Measurements from ENCODE around the gene IL5. TPM values are rescaled to one million over a fixed set of nuclear protein-coding genes. Genes with fewer than 3 reads are reported as not detected.

The IL5 gene
- total and polyA plus RNA-seq, 2 donors (not counting 3 experiments of a cell fraction or from before 2014, with no cell fraction given) = not detected

- peak; percentile 86 for DNase-seq (ENCODE audit: low read depth, low spot score)
Observed at GRCh38 chr5:132496631-132497487, 46.5 kb downstream of the IL5 start.

More at GRCh38 chr5:132496631-132497487, 46.5 kb downstream of the IL5 start:
- ChIA-PET POLR2A (interaction anchor here (0.6 to 1.6 kb wide), 3 partner anchors 65 to 70 kb away, joined by 3 to 6 read pairs (median 3); no protein-coding TSS in a partner anchor), CTCF (interaction anchor here (0.6 to 8.4 kb wide), 18 partner anchors 8 to 323 kb away, joined by 3 to 220 read pairs (median 6); no protein-coding TSS in a partner anchor)
- Histone ChIP-seq H3K27me3 (ENCODE audit: control insufficient read depth in 2 of 2, insufficient read depth in 2 of 2, low read length in 2 of 2) (no peaks in the 10 kb centered on the region), H3K4me3 (replicated peaks in 1 of 3; ENCODE audit: insufficient read depth in 1 of 3, low read depth in 1 of 3, low read length in 3 of 3) (peak overlapping the region; percentile 25 to 48 (median 39)), H3K9me3 (replicated peaks; ENCODE audit: control insufficient read depth, insufficient read depth, low read length) (no peaks in the 10 kb centered on the region), H3K79me2 (ENCODE audit: control insufficient read depth, insufficient read depth, low read length) (no peaks in the 10 kb centered on the region), H4K20me1 (replicated peaks; ENCODE audit: control insufficient read depth, extremely low read depth, insufficient read depth, low read length) (no peaks in the 10 kb centered on the region), H3K9ac (replicated peaks; ENCODE audit: extremely low read depth, insufficient read depth, low read length) (peak overlapping the region; percentile 51), H3K4me1 (ENCODE audit: control insufficient read depth, extremely low read depth, insufficient read depth, low read length) (peaks cover 36% of the 10 kb centered on the region), H3K27ac (ENCODE audit: insufficient read depth, low read depth, low read length) (peak overlapping the region; percentile 82), H3K4me2 (ENCODE audit: insufficient read depth, low read length) (peak overlapping the region; percentile 67), H3K9me1 (replicated peaks; ENCODE audit: control insufficient read depth, extremely low read depth, insufficient read depth, low read length) (no peaks in the 10 kb centered on the region), H3K36me3 (ENCODE audit: control insufficient read depth in 2 of 2, extremely low read depth in 1 of 2, insufficient read depth in 2 of 2, low read length in 2 of 2) (no peaks in the 10 kb centered on the region), H2AFZ (ENCODE audit: low read depth, low read length) (peak overlapping the region; percentile 58)
- intact Hi-C loops (cut with micrococcal nuclease) = loop anchor here (1.0 to 10.0 kb wide), 11 partner anchors 28 to 435 kb away; partner anchors contain the start of genes IL3 and SLC22A4
- TF ChIP-seq POLR2AphosphoS5 (IDR thresholded peaks at IDR 0.05; ENCODE audit: insufficient read depth, low read depth, low read length) = peak; percentile 60
- peak; percentile 27 for TF ChIP-seq POLR2A (IDR thresholded peaks at IDR 0.05; ENCODE audit: low read depth, low read length)
- no peak for TF ChIP-seq JUN (IDR thresholded peaks at IDR 0.05; ENCODE audit: borderline replicate concordance, insufficient read depth, insufficient read length, low read depth)
- no peak for TF ChIP-seq CTCF (IDR thresholded peaks at IDR 0.05; ENCODE audit: extremely low read depth in 1 of 2, insufficient read depth in 1 of 2, low read depth in 1 of 2, low read length in 2 of 2)
- peak; percentile 84 for FAIRE-seq
- dilution Hi-C loops (cut with MboI; ENCODE audit: extremely low pct_ligation_motif_present, low sequenced_read_pairs) = no loop called here
- BruUV-seq (replicated peaks) = no TSS peak

Measured in endothelial cell of umbilical vein (primary cell).